HEK293T (cell line): ENCODE measurements around the gene TRH.

Experiments
- ELF4 ChIP-seq: fragments of 450-650 bp; IDR thresholded peaks from 2 replicates; pipeline ENCODE4 v1.6.1; 2017; ENCODE audit warnings: antibody characterized with exemption
- FOXA1 ChIP-seq: fragments of 450-650 bp; IDR thresholded peaks from 2 replicates; pipeline ENCODE4 v1.6.1; 2016; ENCODE audit warnings: mild to moderate bottlenecking
- FOXK2 ChIP-seq: fragments of 450-650 bp; IDR thresholded peaks from 2 replicates; pipeline ENCODE4 v1.6.1; 2016; ENCODE audit warnings: mild to moderate bottlenecking
- FOXM1 ChIP-seq: fragments of 450-650 bp; IDR thresholded peaks from 2 replicates; pipeline ENCODE4 v1.6.1; 2017; ENCODE audit warnings: mild to moderate bottlenecking, borderline replicate concordance
- L3MBTL2 ChIP-seq: fragments of 450-650 bp; conservative IDR thresholded peaks from 2 replicates; pipeline ENCODE4 v1.6.1; 2016; ENCODE audit warnings: mild to moderate bottlenecking
- SUZ12 ChIP-seq: fragments of 450-650 bp; IDR thresholded peaks from 2 replicates; pipeline ENCODE4 v1.6.1; 2016; ENCODE audit warnings: mild to moderate bottlenecking

GRCh38 chr3:129992781-129993180 is 18.3 kb downstream of the TRH start:
- no peak for TF ChIP-seq FOXA1
- no peak for TF ChIP-seq L3MBTL2
- no peak for TF ChIP-seq FOXM1
- no peak for TF ChIP-seq FOXK2
- no peak for TF ChIP-seq SUZ12
- TF ChIP-seq ELF4, result no peak
